ENCODE measurements around the gene RASGRF2.
"Not testable (repeated sequence)": the region's sequence is repeated elsewhere in the genome, so short reads cannot be mapped to it uniquely, and the experiment has no call there.

Gene RASGRF2

DNA sequence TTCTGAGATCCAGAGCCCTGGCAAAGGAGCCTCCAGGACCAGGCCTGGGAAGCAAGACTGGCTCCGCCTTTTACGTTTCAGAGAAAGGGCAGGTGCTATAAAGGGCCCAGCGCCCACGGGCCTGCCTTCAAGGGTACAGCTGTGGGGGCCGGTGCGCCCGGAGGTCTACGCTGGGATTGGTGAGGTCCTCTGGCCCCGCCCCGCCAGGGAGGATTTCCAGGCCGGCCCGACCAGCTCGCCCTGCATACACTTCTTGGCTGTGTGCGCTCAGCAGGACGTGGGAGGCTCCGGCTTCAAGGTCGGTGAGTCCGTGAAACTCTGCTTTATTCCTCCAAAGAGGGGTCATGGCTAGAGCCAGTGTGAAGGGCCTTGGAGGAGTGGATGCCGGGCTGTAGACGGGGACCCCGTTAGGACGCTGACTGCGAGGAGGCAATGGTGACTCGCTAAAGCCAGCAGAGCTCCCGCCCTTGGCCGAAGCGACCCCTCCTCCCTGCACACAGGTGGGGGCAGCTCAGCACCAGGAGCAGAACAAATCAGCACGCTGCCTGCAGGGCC is 273.0 kb downstream of the RASGRF2 start, which contains the start of gene CKMT2:
CKMT2 (plus strand) TSS at position 243 of the 555 bp plus-strand sequence. CDS start 17,811 bp downstream, outside the sequence.
- DNase-seq: peak in 32 of 56 donors; percentile 9 to 58 (median 30)

GRCh38 chr5:81234299-81234698 is 274.1 kb downstream of the RASGRF2 start:
- no peak for DNase-seq

DNA sequence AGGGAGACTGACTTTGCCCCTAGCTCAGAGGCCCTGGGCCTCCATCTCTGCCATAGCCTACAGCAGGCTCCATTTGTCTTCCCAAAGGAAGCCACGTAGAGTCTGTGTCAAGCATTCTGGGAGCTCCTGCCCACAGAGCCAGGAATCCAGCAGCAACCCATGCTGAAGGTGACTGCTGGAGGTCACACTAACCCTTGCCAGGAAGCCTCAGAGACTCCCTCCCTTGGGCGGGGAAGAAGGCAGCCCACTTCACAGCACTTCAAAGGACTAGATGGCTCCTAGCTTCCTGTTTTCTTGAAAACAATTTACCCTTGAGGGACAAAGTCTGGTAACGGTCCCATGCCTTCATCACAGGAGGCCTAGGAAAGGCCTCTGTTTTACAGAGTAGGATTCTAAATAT is 274.6 kb downstream of the RASGRF2 start:
- no peak for DNase-seq

GRCh38 chr5:81235287-81236072 is 275.3 kb downstream of the RASGRF2 start:
- DNase-seq: peak in 2 of 56 donors; percentile 10 to 26

DNA sequence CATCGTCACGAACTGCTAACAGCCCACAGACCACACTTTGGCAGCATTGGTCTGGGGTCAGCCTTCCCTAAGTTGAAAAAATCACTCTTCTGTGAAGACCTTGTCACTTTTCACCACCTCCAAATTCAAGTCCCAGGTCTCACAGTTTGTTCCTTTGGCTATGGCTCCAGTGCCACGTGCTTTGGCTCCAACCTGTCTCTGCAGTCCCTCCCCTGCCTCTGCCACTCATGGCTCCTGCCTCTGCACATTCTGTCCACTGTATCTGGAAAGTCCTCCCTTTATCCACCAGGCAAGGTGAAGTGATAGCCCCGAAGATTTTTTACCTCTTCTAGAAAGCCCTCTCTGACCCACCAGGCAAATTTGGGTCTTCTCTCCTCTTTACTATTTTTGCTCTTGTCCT is 278.3 kb downstream of the RASGRF2 start:
- no peak for DNase-seq

DNA sequence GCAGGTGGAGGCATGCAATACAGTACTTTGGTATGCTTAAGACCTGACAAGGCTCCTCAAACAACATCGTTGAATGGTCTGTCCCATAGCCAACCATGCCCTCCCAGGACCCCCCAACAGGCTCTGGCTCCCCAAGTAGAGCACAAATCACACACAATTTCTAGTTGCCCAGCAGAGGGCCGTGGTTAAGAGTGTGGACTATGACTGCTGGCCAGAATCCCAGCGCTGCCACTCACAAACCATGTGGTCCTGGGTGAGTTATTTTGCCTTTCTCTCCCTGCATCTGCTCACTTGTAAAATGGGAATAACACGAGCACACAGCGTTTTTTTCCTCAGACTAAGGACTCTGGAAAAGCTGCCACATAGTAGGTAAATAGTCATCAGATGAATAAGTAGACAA is 279.4 kb downstream of the RASGRF2 start:
- DNase-seq: peak in 15 of 56 donors; percentile 5 to 62 (median 27)

- peak in 1 of 56 donors; percentile 6 for DNase-seq
Observed at GRCh38 chr5:81241001-81241400, 280.8 kb downstream of the RASGRF2 start.

DNA sequence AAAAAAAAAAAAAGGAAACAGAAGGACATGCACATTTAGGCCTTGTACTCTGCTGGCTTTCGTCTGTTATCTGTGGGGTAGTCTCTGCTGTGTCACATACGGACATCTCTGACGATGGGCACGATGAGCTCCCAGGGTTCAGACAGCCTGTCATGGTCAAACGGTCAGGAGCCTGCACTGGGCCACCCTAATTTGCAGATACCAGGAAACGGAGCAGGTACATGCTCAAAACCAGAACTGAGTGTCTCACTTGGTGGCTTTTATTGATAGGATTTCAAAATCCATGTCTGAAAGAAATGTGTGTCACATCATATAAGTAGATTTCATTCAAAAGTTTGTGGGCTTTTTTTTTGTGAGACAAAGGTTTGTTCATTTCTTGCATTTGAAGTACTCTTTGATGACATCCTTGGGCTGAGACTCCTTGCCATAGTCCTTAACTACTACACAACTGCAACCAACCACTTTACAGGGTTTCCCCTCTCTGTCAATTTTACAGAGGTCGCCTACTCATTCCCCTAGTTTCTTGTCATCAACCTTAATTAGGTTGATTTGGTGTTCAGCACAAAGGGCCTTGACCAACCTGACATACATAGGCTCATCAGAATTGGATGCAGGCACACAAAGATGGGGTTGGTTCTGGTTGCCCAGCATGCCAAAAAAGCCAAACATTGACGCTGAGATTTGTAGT is 281.9 kb downstream of the RASGRF2 start:
- no peak for DNase-seq

GRCh38 chr5:81242906-81243436 is 282.8 kb downstream of the RASGRF2 start:
- no peak for DNase-seq

DNA sequence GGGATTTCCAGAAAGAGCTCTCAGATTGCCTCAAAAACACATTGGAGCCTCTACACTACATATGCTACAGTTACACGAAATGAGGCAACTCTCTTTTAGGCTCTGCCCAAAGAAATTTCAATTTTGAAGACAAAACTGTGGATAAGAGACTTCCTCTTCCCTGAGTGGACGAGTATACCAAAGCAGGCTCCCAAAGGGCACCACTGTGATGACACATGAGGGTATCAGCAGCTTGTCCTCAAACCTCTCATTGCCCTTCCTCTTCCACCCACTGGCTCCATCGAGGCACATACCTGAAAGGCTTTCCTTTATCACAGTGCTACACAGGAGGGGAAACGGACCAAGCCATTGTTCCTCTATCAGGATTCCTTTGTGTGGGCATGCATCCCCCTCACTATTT is 284.3 kb downstream of the RASGRF2 start:
- DNase-seq: no peak

DNA sequence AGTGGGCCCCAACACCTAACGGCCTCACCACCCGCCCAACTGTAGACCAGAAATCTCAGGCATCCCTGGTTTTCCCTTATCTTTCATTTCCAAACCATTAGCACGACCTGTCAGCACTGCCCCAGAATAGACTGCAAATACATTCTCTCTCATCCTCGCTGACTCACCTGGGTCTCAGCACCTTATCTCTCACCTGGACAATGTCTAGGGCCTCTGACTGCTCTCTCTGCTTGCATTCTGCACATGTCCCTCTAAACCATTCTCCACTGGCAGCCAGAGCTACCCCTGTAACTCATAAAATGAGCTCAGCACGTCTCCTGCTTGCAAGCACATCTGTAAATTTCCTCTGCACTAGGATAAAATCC is 285.7 kb downstream of the RASGRF2 start:
- DNase-seq: no peak

DNA sequence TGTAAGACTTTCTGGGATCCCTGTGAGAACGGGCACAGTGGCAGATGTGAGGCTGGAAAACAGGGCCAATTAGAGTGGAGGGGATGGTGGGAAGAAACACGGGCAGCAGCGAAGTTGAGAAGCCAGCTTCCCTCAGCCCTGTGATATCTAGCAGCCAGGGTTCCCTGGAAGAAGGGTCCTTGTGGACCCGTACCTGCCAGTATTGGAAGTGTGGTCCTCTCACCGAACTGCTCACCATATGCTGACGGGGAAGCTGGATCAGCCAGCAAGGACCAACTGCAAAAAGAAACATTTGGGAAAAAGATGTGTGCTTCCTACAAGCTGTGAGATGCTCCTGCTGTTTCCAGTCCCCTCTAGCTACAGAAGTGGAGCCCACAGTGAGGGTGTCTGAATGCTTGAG is 286.5 kb downstream of the RASGRF2 start:
- DNase-seq: no peak

DNA sequence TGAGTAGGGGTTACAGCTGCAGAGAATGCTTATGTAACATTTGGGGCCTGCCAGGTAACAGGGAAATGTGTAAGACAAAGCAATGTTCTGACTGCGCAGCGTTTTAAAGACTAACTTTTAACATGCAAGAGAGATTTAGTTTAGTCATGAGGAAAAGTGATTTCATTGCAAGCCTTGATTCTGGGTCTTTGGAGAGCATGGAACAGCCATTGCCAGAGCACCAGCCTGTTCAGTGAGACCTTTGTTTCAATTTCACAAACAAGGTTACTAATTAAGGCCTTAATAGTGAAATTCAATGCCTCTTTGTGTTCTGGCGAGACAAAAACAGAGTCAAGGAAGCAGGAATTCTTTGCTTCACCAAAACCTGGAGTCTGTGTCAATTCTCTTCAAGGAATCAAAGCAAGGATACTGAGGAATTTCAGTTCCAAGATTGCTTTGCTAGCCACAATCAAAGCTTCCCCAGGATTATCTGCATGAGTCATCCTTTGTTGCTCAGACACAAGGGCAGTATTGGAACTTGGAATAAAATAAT is 287.3 kb downstream of the RASGRF2 start:
- DNase-seq: peak in 2 of 56 donors; percentile 23 to 26

- no peak for DNase-seq
Observed at GRCh38 chr5:81249240-81249639, 289.1 kb downstream of the RASGRF2 start.

GRCh38 chr5:81250004-81250403 is 289.8 kb downstream of the RASGRF2 start:
- DNase-seq: no peak

DNA sequence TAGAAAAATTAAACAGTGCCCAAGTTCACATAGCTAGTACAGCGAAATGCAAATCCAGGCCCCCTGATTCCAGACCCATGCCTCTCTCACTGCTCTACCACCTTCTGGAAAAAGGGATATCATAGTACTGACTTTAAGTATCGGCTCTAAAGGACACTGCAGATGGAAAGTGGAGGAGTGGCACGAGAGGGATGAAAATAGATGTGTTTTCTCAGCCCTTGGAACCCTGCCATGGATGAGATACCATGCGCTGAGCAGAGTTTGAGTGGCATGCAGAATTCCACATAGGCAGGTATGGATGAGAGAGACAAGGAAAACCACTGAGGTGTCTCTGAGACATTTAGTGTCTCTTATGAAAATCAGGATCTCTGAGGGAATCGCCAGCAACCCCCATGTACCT is 291.8 kb downstream of the RASGRF2 start:
- no peak for DNase-seq

DNA sequence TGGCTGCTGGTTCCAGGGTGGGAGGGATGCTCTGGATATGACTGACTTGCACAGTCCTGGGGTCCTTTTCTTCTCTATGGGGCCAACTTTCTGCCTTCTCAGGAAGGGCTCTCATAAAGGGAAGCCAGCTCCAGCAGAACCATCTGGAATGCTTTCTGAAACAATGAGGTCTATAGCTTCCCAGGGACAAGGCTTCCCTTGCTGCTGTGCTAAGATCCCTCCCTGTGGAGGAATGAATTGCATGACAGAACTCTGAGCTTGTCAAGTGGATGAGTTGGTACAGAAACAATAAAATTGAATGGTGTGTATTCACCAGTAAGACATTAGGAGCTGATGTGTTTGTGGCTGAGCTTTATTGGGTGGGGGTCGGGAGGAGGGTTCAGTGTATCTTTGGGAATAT is 292.7 kb downstream of the RASGRF2 start:
- DNase-seq: peak in 1 of 56 donors; percentile 31

- DNase-seq: no peak
Observed at GRCh38 chr5:81253875-81254274, 293.7 kb downstream of the RASGRF2 start.

DNA sequence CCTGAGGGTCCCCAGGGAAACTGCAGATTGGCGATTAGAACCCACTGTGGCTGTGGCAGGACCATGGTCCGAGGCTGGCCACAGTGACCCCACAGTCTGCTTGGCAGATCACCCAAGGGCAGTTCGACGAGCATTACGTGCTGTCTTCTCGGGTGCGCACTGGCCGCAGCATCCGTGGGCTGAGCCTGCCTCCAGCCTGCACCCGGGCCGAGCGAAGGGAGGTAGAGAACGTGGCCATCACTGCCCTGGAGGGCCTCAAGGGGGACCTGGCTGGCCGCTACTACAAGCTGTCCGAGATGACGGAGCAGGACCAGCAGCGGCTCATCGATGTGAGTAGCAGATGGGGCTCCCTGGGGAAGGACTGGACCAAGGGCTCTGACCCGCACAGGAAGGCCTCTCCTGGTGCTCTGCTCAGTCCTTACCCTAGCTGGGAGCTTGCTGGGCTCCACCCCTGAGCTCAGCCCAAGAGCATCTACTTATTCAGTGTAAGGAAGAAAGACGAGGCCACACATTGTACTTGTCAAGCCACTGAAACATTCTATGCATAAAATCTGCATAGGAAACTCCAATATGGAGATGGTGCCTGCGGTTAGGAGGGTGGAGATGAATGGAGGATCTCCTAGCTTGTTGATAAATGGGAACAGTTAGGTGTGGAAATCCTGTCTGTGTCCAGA is 294.9 kb downstream of the RASGRF2 start:
- no peak for DNase-seq

GRCh38 chr5:81256766-81257165 is 296.6 kb downstream of the RASGRF2 start:
- no peak for DNase-seq

- not testable (repeated sequence) for DNase-seq
Observed at GRCh38 chr5:81262796-81263195, 302.6 kb downstream of the RASGRF2 start.

Measured in nucleus accumbens (tissue), 56 donors.